B cell (primary cell): Measurements from ENCODE around the gene ORAI2. TPM values are rescaled to one million over a fixed set of nuclear protein-coding genes. Genes with fewer than 3 reads are reported as not detected.

Experiments
- ATAC-seq: fragments of 200-7000 bp; cut with Tn5 transposase; one replicate; pipeline ENCODE4 v1.10.0; 2021; ENCODE audit warnings: low read depth, mild to moderate bottlenecking, moderate number of reproducible peaks, moderate library complexity
- CTCF ChIA-PET: fragments of 350-600 bp; sonication (Branson Sonifier 250); formaldehyde crosslinking; loops from one replicate; lab custom pipeline; 2021; ENCODE audit warnings: antibody characterized with exemption, inconsistent platforms; lab: Charles Lee
- POLR2A ChIA-PET: fragments of 350-600 bp; sonication (Branson Sonifier 250); formaldehyde crosslinking; loops from one replicate; lab custom pipeline; 2021; ENCODE audit warnings: antibody characterized with exemption; lab: Charles Lee
- DNase-seq: peaks from one replicate; pipeline ENCODE4 v3.0.0; 2013
- H2AFZ ChIP-seq: 2 replicates; pipeline ENCODE4 v1.6.1; 2012; ENCODE audit warnings: mild to moderate bottlenecking, low read depth, low read length; ENCODE audit not compliant: insufficient read depth, poor library complexity, severe bottlenecking
- H3K27ac ChIP-seq, 2 donors: 1 replicate in 1 of 2; 2 replicates in 1 of 2; pipeline ENCODE4 v1.5.1; 2012 to 2013; ENCODE audit warnings: low read length in 2 of 2, mild to moderate bottlenecking in 2 of 2, moderate library complexity in 1 of 2
- H3K27me3 ChIP-seq, 4 experiments: fragments of 200-600 bp in 1 of 4; sonication (generic) in 1 of 4; replicated peaks in 1 of 4; 1 replicate in 2 of 4; 2 replicates in 2 of 4; pipeline versions ENCODE4 v1.6.1 to v1.7.0; 2013 to 2016; ENCODE audit warnings: low read length in 3 of 4, mild to moderate bottlenecking in 2 of 4, mixed read lengths in 1 of 4, moderate library complexity in 1 of 4; ENCODE audit not compliant: insufficient read depth in 4 of 4, control insufficient read depth in 3 of 4; ENCODE audit errors: control extremely low read depth in 1 of 4
- H3K36me3 ChIP-seq, 2 experiments: replicated peaks in 1 of 2; 1 replicate in 1 of 2; 2 replicates in 1 of 2; pipeline versions ENCODE4 v1.6.1 to v1.7.1; 2013; ENCODE audit warnings: low read length in 1 of 2; ENCODE audit not compliant: insufficient read depth in 2 of 2, control insufficient read depth in 1 of 2; ENCODE audit errors: control extremely low read depth in 1 of 2, extremely low read depth in 1 of 2
- H3K4me1 ChIP-seq, 2 donors: fragments of 200-600 bp in 1 of 2; sonication (generic) in 1 of 2; 1 replicate in 1 of 2; 2 replicates in 1 of 2; pipeline versions ENCODE4 v1.5.1 to v1.6.1; 2013 to 2017; ENCODE audit warnings: low read length in 2 of 2; ENCODE audit not compliant: control insufficient read depth in 2 of 2, insufficient read depth in 2 of 2
- H3K4me2 ChIP-seq: replicated peaks from 2 replicates; pipeline ENCODE3; 2012; ENCODE audit warnings: mild to moderate bottlenecking, low read depth, low read length; ENCODE audit not compliant: poor library complexity, severe bottlenecking
- H3K4me3 ChIP-seq, 5 experiments: fragments of 200-600 bp in 1 of 5; sonication (generic) in 1 of 5; 1 replicate in 3 of 5; 2 replicates in 2 of 5; pipeline versions ENCODE4 v1.5.1 to v1.7.0; 2011 to 2016; ENCODE audit warnings: low read length in 4 of 5, mild to moderate bottlenecking in 4 of 5, low read depth in 2 of 5, control low read depth in 1 of 5, moderate library complexity in 1 of 5; ENCODE audit not compliant: insufficient read depth in 1 of 5; ENCODE audit errors: control extremely low read depth in 1 of 5, extremely low read depth in 1 of 5
- H3K79me2 ChIP-seq: fragments of 200-600 bp; sonication (generic); one replicate; pipeline ENCODE4 v1.6.0; 2016; ENCODE audit warnings: low read length; ENCODE audit not compliant: control insufficient read depth, insufficient read depth
- H3K9ac ChIP-seq: fragments of 200-600 bp; sonication (generic); 2 replicates; pipeline ENCODE4 v1.6.1; 2017; ENCODE audit warnings: mild to moderate bottlenecking, low read length, moderate library complexity
- H3K9me3 ChIP-seq, 3 donors: one replicate each; pipeline versions ENCODE4 v1.6.1 to v1.7.1; 2013; ENCODE audit warnings: low read length in 2 of 3; ENCODE audit not compliant: control insufficient read depth in 2 of 3, insufficient read depth in 1 of 3; ENCODE audit errors: control extremely low read depth in 1 of 3
- H4K20me1 ChIP-seq: 2 replicates; pipeline ENCODE4 v1.6.0; 2012; ENCODE audit warnings: mild to moderate bottlenecking, low read length; ENCODE audit not compliant: insufficient read depth, control insufficient read depth, poor library complexity, severe bottlenecking
- H3K27ac Mint-ChIP-seq: one replicate; pipeline ENCODE4 v1.8.0; 2021; ENCODE audit warnings: mixed read lengths
- H3K27me3 Mint-ChIP-seq: one replicate; pipeline ENCODE4 v1.8.0; 2021; ENCODE audit warnings: mixed read lengths
- H3K4me1 Mint-ChIP-seq: one replicate; pipeline ENCODE4 v1.8.0; 2021; ENCODE audit warnings: mixed read lengths
- H3K4me3 Mint-ChIP-seq: one replicate; pipeline ENCODE4 v1.8.0; 2021; ENCODE audit warnings: mixed read lengths
- H3K9me3 Mint-ChIP-seq: one replicate; pipeline ENCODE4 v1.8.0; 2022; ENCODE audit warnings: mixed read lengths; ENCODE audit not compliant: insufficient read depth
- EZH2 ChIP-seq: IDR thresholded peaks from 2 replicates; pipeline ENCODE4 v1.6.1; 2012; ENCODE audit warnings: borderline replicate concordance, low read depth, mild to moderate bottlenecking, moderate library complexity, low read length; ENCODE audit not compliant: insufficient read depth, poor library complexity, severe bottlenecking
- WGBS: methylation state at CpG from one replicate; pipeline ENCODE4 v1.1.5; 2013; ENCODE audit warnings: missing lambda C conversion rate; ENCODE audit not compliant: insufficient coverage; 5-methylcytosine and 5-hydroxymethylcytosine counted together
- intact Hi-C: fragments of 100-400 bp; cut with micrococcal nuclease; formaldehyde crosslinking; loops from one replicate; pipeline ENCODE4 v1.10.0; 2022
- polyA plus RNA-seq: library from polyadenylated mRNA; depleted of rRNA; stranded (reverse); fragments of >200 nt; gene quantifications from 2 replicates; pipeline ENCODE4 v1.2.3, GENCODE V29; 2012
- total RNA-seq, 2 donors: library from RNA; stranded (reverse); fragments of 120-200 nt in 1 of 2; gene quantifications; 1 replicate in 1 of 2; 2 replicates in 1 of 2; pipeline versions ENCODE4 v1.2.3 to v1.2.4, GENCODE V29; 2013 to 2022
- TF ChIP-seq, protein P1 (sequence below): fragments of 200-600 bp; IDR thresholded peaks from one replicate; pipeline ENCODE4 v1.8.0; 2022; ENCODE audit warnings: antibody characterized with exemption, mild to moderate bottlenecking

ORAI2 gene
- total and polyA plus RNA-seq, 2 donors (not counting 1 experiment from before 2014, with no cell fraction given) = 177 to 450 TPM

DNA sequence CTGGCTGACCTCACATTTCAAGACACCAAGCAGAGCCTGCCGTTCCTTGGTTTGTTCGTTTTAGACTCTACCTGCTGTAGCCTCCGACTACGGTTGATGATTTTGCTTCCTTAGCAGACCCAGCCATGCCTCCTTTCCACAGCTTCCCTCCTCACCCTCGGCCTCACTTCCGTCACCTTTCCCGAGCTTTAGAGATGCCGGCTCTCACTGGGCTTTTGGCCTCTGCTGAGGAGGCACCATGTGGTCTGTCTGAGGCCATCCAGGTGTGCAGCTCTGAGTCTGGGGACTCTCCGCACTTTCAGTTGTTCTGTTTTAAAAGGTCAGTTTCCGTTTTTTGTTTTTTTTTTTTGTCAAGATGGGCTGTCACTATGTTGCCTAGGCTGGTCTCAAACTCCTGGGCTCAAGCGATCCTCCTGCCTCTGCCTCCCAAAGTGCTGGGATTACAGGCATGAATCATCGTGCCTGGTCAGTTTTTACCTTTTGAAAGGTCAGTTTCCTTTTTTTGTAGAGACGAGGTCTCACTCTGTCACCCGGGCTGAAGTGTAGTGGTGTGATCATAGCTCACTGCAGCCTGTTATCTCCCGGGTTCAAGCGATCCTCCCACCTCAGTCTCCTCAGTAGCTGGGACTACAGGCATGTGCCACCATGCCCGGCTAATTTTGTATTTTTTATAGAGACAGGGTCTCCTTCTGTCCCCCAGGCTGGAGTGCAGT, 11.7 kb downstream of the ORAI2 start:
- ATAC-seq (peak; percentile 48), DNase-seq (peak; percentile 81)
- Histone ChIP-seq H4K20me1 (peaks cover 34% of the 10 kb centered on the region), H3K36me3 (peaks cover 0 to 47% of the 10 kb centered on the region in 2 experiments), H3K9ac (no peak overlapping the region), H3K27ac (peak overlapping the region; percentile 64 to 70), H3K79me2 (peaks cover 73% of the 10 kb centered on the region), H3K4me3 (peak overlapping the region in 3 of 5 experiments; percentile 7 to 33 (median 12)), H3K4me1 (peaks cover 52 to 70% of the 10 kb centered on the region in 2 donors), H3K4me2 (peak overlapping the region; percentile 47), H2AFZ (no peak overlapping the region), H3K27me3 (no peaks in the 10 kb centered on the region), H3K9me3 (peaks cover 0 to 14% (median 0%) of the 10 kb centered on the region in 3 donors)
- Mint-ChIP-seq H3K4me3 (peak overlapping the region; percentile 87), H3K4me1 (peaks cover 49% of the 10 kb centered on the region), H3K27ac (peak overlapping the region; percentile 97), H3K9me3 (no peaks in the 10 kb centered on the region), H3K27me3 (no peaks in the 10 kb centered on the region)
- ChIA-PET CTCF (interaction anchor here (1.0 to 46.3 kb wide), 6 partner anchors 12 to 50 kb away, joined by 3 to 1182 read pairs (median 4); partner anchors contain the start of gene PRKRIP1), POLR2A (interaction anchor here (0.7 to 5.9 kb wide), 13 partner anchors 10 to 151 kb away, joined by 3 to 76 read pairs (median 6); partner anchors contain the start of gene ORAI2)
- intact Hi-C loops = loop anchor here (1.0 kb wide), 3 partner anchors 12 to 49 kb away; partner anchors contain the start of genes ORAI2 and PRKRIP1
- WGBS = 51% methylated on average over 11 of the region's 17 CpGs
- TF ChIP-seq EZH2 = no peak
- TF ChIP-seq, protein P1, sequence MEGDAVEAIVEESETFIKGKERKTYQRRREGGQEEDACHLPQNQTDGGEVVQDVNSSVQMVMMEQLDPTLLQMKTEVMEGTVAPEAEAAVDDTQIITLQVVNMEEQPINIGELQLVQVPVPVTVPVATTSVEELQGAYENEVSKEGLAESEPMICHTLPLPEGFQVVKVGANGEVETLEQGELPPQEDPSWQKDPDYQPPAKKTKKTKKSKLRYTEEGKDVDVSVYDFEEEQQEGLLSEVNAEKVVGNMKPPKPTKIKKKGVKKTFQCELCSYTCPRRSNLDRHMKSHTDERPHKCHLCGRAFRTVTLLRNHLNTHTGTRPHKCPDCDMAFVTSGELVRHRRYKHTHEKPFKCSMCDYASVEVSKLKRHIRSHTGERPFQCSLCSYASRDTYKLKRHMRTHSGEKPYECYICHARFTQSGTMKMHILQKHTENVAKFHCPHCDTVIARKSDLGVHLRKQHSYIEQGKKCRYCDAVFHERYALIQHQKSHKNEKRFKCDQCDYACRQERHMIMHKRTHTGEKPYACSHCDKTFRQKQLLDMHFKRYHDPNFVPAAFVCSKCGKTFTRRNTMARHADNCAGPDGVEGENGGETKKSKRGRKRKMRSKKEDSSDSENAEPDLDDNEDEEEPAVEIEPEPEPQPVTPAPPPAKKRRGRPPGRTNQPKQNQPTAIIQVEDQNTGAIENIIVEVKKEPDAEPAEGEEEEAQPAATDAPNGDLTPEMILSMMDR = no peak

DNA sequence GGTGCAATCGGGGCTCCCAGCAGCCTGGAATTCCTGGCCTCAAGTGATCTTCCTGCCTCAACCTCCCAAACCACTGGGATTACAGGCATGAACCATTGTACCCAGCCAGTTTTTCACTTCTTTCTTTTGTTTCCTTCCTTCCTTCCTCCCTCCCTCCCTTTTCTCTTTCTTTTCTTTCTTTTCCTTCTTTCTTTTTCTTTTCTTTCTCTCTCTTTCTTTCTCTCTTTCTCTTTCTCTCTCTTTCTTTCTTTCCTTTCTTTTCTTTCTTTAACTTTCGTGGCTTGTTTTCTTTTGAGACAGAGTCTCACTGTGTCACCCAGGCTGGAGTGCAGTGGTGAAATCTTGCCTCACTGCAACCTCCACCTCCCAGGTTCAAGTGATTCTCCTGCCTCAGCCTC, 12.3 kb downstream of the ORAI2 start:
- Mint-ChIP-seq H3K27me3 (no peaks in the 10 kb centered on the region), H3K4me1 (peaks cover 52% of the 10 kb centered on the region), H3K9me3 (no peaks in the 10 kb centered on the region), H3K27ac (peak overlapping the region; percentile 97), H3K4me3 (peak overlapping the region; percentile 87)
- Histone ChIP-seq H4K20me1 (peaks cover 39% of the 10 kb centered on the region), H3K4me3 (peak overlapping the region in 1 of 5 experiments; percentile 33), H3K9ac (no peak overlapping the region), H3K4me1 (peaks cover 51 to 70% of the 10 kb centered on the region in 2 donors), H3K9me3 (peaks cover 0 to 14% (median 0%) of the 10 kb centered on the region in 3 donors), H3K36me3 (peaks cover 0 to 42% of the 10 kb centered on the region in 2 experiments), H3K4me2 (peak overlapping the region; percentile 47), H3K27ac (peak overlapping the region; percentile 64 to 70), H3K27me3 (no peaks in the 10 kb centered on the region), H3K79me2 (peaks cover 71% of the 10 kb centered on the region), H2AFZ (no peak overlapping the region)
- intact Hi-C loops = loop anchor here (1.0 kb wide), 3 partner anchors 12 to 49 kb away; partner anchors contain the start of genes ORAI2 and PRKRIP1
- no peak for DNase-seq
- ChIA-PET CTCF (interaction anchor here (1.0 to 46.3 kb wide), 4 partner anchors 13 to 49 kb away, joined by 3 to 1182 read pairs (median 4); partner anchors contain the start of gene PRKRIP1), POLR2A (interaction anchor here (0.9 to 5.9 kb wide), 9 partner anchors 12 to 152 kb away, joined by 3 to 76 read pairs (median 6); partner anchors contain the start of genes ALKBH4, LRWD1 and ORAI2)
- TF ChIP-seq EZH2 = no peak
- TF ChIP-seq, protein P1 = no peak
- no peak for ATAC-seq
- 100% methylated on average over 1 of the region's 2 CpGs for WGBS
